DMS53 treated with DMSO at 0.1 percent for 48 hours (cell line): ENCODE results near the gene SLC6A9.
A peak's percentile ranks its signal among the peaks of the same experiment; 100 is the strongest.

Experiments used
- DNase-seq: peaks from one replicate; lab custom pipeline; 2025; ENCODE audit not compliant: unreplicated experiment; lab: John Stamatoyannopoulos, UW

The SLC6A9 gene

DNA sequence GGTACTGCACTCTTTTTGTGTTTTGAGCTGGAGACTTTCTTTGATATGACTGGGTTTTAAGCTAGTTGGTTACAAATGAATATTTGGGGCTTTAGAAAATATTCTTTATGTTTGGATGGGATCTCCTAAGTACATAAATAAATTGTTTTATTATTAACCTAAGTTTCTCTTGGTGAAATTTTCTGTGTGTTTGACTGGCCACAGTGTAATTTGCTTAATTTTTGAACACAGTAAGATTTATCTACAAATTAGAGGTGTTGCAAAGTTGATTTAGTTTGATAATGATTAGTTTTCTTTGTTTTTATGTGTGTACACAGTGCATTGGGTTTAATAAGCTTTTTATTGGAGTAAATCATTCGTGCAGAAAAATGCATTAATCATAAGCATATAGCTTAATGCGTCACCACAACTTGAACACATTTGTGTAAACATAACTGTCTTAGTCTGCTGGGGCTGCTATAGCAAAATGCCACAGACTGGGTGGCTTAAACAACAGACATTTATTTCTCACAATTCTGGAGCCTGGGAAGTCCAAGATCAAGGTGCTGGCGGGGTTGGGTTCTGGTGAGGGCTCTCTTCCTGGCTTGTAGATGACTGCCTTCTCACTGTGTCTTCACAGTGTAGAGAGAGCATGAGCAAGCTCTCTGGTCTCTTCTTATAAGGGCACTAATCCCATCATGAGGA, 17.4 kb upstream of the SLC6A9 start:
- DNase-seq: no peak

GRCh38 chr1:44047131-44047530, 15.9 kb upstream of the SLC6A9 start:
- no peak for DNase-seq

DNA sequence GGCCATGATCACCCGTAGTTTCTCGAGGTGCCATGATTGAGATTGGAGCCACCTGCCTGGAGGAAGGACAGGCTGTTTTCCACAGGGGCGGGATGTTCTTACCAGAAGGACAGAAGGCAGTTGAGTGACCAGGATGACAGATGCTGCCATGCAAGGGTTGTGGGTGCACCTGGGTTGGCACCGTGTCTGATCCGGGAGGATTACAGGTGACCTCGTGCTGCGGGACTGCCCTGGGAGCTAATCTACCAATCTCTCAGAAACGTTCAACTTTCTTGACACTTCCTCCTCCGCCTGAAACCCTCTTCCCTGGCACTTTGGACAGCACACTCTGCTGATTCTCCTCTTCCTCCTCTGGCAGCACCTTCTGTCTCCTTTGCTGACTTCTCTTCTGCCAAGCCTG, 13.8 kb upstream of the SLC6A9 start:
- no peak for DNase-seq

DNA sequence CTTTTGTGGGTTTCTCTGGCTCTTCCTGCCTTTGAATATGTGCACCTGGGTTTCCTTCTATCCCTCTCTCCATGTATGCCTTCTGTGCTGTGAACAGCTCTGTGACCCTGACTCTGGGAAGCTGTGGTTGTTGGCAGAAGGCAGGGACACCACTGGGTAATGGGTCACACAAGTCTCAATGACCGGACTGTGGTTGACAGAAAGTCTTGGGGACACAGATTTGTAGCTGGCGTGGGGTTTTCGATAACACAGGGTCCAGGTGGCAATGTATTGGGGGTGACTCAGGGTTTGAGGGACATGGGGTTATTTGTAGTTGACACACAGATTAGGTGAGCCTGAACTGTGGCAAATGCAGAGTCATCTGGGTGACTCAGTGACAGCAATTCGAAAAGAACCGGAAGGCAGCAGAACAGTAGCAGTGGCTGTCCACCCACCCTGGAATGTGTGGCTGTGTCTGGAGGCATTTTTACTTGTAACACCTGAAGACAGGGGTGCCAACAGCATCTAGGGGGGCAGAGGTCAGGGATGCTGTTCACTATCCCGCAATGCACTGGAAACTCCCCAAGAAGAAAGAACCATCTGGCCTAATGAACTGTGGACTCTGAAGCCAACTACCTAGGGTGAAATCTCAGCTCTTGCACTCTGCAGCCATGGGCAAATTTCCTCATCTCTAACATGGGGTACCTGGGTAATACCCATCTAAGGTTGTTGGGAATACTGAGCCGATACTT, 13.0 kb upstream of the SLC6A9 start:
- no peak for DNase-seq

DNA sequence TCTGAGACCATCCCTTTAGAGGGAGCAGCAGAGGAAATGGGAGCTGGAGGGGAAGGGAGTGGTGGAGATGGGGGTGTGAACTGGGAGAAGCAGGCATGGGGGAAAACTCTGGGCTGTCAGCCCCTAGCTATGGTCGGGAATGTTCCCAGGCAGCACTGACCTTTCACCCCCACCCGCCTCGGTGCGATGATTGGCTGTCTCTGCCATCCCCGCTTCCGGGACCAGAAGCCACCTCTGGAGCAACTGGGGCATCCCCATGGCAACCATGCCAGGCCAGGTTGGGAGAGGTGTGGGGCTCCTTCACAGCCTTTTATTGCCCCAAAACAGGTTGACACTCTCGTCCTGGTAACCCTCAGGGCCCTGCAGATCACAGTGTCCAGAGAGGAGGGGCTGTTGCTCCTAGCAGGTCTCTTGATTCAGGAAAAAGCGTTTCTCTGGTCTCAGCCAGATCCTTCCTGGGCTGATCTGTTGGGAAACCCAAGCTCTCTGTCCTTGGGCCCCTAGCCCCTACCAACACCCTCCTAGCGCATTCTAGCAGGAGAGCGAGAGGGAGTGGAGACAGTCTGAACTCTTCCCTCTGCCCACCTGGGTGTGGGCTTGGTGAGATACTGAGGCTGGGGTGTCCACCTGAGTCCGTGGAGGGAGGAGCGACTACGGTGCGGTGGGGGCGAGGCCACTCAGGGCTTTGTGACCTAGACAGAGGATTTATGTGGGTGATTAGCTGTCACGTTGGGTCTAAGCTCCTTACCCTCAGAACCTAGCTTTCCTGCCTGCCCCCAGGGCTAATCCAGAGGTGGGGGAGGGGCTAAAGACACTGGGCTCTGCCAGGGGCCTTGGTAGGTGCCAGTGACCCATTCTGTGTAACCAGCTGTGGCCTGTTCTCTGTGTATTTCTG, 12.2 kb upstream of the SLC6A9 start:
- no peak for DNase-seq

DNA sequence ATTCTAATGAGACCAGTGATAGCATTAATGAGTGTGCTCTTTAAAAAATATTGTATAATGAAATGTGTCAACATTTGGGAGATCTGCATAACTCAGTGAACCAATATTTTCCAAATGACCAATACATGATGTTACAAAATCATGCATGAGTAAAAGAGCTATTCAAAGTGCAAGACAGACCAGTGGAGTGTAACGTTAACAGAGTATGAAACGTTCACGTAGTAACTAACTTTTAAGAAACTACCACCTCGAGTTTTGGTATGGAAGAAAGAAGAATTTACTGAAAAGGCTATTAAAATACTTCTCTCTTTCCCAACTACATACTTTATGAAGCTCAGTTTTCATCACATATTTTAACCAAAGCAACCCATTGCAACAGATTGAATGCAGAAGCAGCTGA, 9.6 kb upstream of the SLC6A9 start:
- DNase-seq: no peak

DNA sequence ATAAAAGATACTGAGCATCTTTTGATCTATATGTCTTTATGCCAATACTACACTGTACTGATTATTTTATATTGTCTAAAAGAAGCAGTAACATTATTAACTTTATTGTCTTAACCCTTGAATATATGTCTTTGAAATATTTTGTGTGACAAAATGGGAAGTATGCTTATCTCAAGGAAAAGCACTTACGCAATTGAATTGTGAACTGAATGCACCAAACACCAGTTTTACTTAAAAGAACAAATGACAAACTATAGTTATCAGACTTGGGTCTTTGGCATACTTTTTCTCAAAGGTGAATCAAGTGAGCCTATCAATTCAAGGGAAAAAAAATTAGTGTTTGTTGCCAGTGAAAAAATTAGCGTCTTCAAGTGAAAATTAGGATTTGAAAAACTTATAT, 9.2 kb upstream of the SLC6A9 start:
- no peak for DNase-seq

- DNase-seq: no peak
Measured at GRCh38 chr1:44038876-44039657, 7.8 kb upstream of the SLC6A9 start.

DNA sequence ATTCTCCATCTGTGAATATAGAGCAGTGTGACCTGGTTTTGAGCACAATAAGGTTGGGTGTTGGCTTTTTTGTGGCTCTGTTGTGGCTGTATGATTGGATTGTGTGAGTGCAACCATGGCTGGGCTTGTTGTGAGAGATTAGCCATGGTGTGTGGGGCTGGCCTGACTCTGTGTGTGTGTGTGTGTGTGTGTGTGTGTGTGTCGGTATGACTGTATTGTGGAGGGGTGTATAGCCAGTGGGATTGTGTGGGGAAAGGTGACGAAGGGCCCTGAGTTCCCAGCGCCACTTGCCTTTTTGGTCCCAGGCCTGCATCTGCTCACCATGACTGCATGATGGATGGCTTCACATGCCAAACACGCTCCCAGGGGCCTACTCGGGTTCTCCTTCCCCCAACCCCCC, 5.9 kb upstream of the SLC6A9 start:
- DNase-seq: no peak

GRCh38 chr1:44036409-44037139, 5.3 kb upstream of the SLC6A9 start:
- DNase-seq: peak; percentile 54

- DNase-seq: no peak
Measured at GRCh38 chr1:44035726-44036408, 4.6 kb upstream of the SLC6A9 start.

DNA sequence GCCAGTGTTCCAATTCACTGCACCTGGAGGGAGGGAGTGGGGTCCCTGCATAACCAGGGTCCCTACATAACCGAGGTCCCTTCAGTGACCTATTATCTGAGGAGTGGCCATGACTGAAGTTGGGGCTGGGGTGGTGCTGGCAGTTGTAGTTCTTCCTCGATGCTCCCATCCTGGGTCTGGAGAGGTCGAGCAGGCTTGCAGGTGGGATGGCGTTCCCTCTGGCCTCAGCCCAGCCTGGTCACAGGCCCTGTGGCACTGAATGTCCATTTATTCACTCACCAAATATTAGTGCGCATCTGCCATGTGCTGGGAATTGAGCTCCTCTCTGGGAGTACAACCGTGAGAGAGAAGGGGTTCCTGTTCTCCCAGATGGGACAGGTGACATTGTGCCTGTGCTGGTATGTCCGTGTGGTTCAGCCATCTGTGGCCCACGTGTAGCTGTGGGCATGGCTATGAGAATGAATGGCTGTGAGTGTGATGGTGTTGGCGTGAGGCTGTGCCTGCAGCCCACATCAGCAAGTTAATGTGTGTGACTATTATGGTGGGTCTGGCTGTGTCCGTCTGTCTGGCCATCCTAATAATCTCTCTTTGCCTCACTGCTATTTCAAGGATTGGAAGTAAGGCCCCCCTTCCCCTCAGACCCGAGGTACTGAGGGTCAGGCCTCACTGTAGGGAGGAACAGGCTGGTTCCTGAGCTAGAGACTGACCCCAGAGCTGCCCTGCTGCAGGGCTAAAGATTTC, 3.9 kb upstream of the SLC6A9 start:
- DNase-seq: no peak

GRCh38 chr1:44034423-44034822, 3.2 kb upstream of the SLC6A9 start:
- no peak for DNase-seq

- no peak for DNase-seq
Measured at GRCh38 chr1:44033756-44034155, 2.5 kb upstream of the SLC6A9 start.

DNA sequence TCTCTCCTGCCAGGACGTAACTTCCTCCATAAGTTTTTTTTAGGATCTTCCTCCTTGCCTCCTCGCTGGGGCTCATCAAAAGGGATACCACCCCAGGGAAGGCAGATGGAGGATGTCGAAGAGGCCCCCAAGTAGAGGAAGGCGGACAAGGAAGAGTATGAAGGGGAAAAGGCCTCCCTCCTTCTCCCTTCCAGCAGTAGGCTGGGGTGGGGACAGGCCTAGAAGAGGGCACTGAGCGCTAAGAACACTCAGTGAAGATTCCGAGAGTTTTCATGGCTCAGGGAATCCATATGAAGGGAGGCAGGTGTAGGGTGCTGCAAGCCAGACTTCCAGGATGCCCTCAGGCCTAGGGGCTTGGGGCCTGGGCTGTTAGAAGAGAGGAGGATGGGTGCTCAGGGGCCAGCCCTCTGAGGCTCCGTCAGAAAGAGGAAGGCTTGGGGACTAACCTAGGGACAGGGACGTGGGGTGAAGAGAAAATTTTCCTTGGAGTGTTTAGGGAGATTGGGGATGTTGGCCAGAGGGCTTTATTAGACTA, 1.8 kb upstream of the SLC6A9 start:
- no peak for DNase-seq

GRCh38 chr1:44032170-44032790, 1.0 kb upstream of the SLC6A9 start:
- peak; percentile 1 for DNase-seq

DNA sequence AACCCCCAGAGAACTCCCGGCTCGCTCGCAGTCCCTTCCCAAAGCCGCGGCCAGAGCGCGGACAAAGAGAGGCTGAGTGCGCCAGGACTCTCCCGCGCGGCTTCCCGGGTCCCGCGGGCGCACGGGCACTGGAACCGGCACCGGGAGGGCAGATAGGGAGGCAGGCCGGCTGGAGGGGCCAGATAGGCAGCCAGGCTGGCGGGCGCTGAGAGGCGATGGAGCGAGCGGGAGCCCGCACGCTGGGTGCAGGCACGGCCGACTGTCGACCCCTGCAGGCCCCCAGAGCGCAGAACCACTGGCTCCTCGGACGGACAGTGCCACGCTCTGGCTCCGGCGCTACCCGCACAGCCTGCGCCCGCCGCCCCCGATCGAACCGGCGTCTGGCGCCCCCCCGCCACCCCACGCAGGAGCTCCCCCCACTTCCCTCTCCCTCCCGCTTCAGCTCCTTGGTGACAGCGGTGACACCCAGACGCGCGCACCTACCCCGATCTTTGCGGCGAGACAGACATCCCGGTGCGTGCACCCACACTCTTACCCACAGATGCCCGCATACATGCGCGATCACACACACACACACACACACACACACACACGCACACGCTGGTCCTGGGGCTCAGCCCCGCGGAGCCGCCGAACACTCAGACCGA, 534 bp downstream of the SLC6A9 start:
- peak; percentile 49 for DNase-seq
